Right lobe of liver (tissue), 4 donors: ENCODE results near the gene SYT9.

ENCODE experiments used
- POLR2A ChIP-seq: fragments of 450-650 bp; IDR thresholded peaks from one replicate; pipeline ENCODE4 v1.6.1; 2017; ENCODE audit warnings: antibody characterized with exemption, mild to moderate bottlenecking
- TF ChIP-seq, protein P1 (sequence below), 4 donors: fragments of 200-600 bp in 3 of 4; fragments of 450-650 bp in 1 of 4; IDR thresholded peaks; one replicate each; pipeline versions ENCODE4 v1.5.1 to v1.8.0; 2016 to 2022; ENCODE audit warnings: antibody characterized with exemption in 4 of 4, mild to moderate bottlenecking in 2 of 4
- donor health status: DM: no; HTN: no; CAD: no.
- donor health status: DM: no; HTN: no; CAD: no.
- donor health status: DM: no; HTN: yes; CAD: no.

- TF ChIP-seq, protein P1, sequence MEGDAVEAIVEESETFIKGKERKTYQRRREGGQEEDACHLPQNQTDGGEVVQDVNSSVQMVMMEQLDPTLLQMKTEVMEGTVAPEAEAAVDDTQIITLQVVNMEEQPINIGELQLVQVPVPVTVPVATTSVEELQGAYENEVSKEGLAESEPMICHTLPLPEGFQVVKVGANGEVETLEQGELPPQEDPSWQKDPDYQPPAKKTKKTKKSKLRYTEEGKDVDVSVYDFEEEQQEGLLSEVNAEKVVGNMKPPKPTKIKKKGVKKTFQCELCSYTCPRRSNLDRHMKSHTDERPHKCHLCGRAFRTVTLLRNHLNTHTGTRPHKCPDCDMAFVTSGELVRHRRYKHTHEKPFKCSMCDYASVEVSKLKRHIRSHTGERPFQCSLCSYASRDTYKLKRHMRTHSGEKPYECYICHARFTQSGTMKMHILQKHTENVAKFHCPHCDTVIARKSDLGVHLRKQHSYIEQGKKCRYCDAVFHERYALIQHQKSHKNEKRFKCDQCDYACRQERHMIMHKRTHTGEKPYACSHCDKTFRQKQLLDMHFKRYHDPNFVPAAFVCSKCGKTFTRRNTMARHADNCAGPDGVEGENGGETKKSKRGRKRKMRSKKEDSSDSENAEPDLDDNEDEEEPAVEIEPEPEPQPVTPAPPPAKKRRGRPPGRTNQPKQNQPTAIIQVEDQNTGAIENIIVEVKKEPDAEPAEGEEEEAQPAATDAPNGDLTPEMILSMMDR (IDR thresholded peaks at IDR 0.05): no peak
- TF ChIP-seq POLR2A: no peak
Measured at GRCh38 chr11:7239877-7240276, 11.8 kb upstream of the SYT9 start.
